HG03354 (cell line): ENCODE results near the gene CENPE.
A peak's percentile ranks its signal among the peaks of the same experiment; 100 is the strongest.
"Not testable (repeated sequence)": the region's sequence is repeated elsewhere in the genome, so short reads cannot be mapped to it uniquely, and the experiment has no call there.

Source experiments
- ATAC-seq: cut with Tn5 transposase; IDR thresholded peaks from one replicate; pipeline ENCODE4 v1.9.1; 2021; ENCODE audit warnings: mild to moderate bottlenecking; ENCODE audit not compliant: unreplicated experiment, poor library complexity, severe bottlenecking

The CENPE gene

GRCh38 chr4:103198111-103198765 lies at the start of gene CENPE:
TSS of gene CENPE (minus strand) at chr4:103198343. CDS start at chr4:103198319, 24 bp downstream.
- ATAC-seq = peak; percentile 96

- no peak for ATAC-seq
Observed at GRCh38 chr4:103244251-103244650, 46.1 kb upstream of the CENPE start.

GRCh38 chr4:103230938-103231337 lies 32.8 kb upstream of the CENPE start:
- ATAC-seq = not testable (repeated sequence)

- ATAC-seq = not testable (repeated sequence)
Observed at GRCh38 chr4:103223556-103223955, 25.4 kb upstream of the CENPE start.

GRCh38 chr4:103207673-103208072 lies 9.5 kb upstream of the CENPE start:
- ATAC-seq = no peak

- no peak for ATAC-seq
Observed at GRCh38 chr4:103204111-103204510, 6.0 kb upstream of the CENPE start.

- ATAC-seq = no peak
Observed at GRCh38 chr4:103201724-103202123, 3.6 kb upstream of the CENPE start.

GRCh38 chr4:103201253-103201652 lies 3.1 kb upstream of the CENPE start:
- ATAC-seq = no peak

GRCh38 chr4:103199009-103199408 lies 866 bp upstream of the CENPE start:
- no peak for ATAC-seq

- ATAC-seq = peak; percentile 51
Observed at GRCh38 chr4:103197765-103198110, 405 bp downstream of the CENPE start.

- ATAC-seq = no peak
Observed at GRCh38 chr4:103193457-103193856, 4.7 kb downstream of the CENPE start.

- no peak for ATAC-seq
Observed at GRCh38 chr4:103171006-103171405, 27.1 kb downstream of the CENPE start.

- not testable (repeated sequence) for ATAC-seq
Observed at GRCh38 chr4:103169750-103170149, 28.4 kb downstream of the CENPE start.

GRCh38 chr4:103168993-103169392 lies 29.1 kb downstream of the CENPE start:
- ATAC-seq = no peak

GRCh38 chr4:103162176-103162575 lies 36.0 kb downstream of the CENPE start:
- no peak for ATAC-seq

GRCh38 chr4:103158760-103159159 lies 39.4 kb downstream of the CENPE start:
- ATAC-seq = no peak

- ATAC-seq = no peak
Observed at GRCh38 chr4:103156106-103156505, 42.0 kb downstream of the CENPE start.

GRCh38 chr4:103152381-103152780 lies 45.8 kb downstream of the CENPE start:
- ATAC-seq = no peak

- ATAC-seq = no peak
Observed at GRCh38 chr4:103150677-103151076, 47.5 kb downstream of the CENPE start.

GRCh38 chr4:103144926-103145325 lies 53.2 kb downstream of the CENPE start:
- no peak for ATAC-seq

GRCh38 chr4:103137446-103137827 lies 60.7 kb downstream of the CENPE start:
- no peak for ATAC-seq
